Measurements from ENCODE around the gene GUCA2B.

DNA sequence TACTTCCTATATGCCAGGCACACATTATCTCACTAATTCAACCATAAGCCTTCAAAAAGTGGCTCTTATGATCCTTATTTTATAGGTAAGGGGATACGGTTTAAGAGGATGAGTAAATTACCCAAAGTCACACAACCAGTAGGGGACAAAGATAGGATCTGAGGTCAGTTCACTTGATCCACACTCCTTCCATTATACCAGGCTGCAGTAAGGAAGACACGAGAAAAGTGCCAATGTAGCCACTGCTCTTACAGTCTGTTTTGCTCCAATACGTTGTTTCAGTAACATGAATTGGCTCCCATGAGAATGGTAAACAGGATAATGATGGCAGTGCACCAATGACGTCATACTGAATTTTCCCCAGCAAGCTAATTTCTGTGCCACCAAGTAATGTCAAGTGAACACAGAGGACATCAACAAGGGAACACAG lies 26.7 kb downstream of the GUCA2B start:
- TF ChIP-seq, protein P1, sequence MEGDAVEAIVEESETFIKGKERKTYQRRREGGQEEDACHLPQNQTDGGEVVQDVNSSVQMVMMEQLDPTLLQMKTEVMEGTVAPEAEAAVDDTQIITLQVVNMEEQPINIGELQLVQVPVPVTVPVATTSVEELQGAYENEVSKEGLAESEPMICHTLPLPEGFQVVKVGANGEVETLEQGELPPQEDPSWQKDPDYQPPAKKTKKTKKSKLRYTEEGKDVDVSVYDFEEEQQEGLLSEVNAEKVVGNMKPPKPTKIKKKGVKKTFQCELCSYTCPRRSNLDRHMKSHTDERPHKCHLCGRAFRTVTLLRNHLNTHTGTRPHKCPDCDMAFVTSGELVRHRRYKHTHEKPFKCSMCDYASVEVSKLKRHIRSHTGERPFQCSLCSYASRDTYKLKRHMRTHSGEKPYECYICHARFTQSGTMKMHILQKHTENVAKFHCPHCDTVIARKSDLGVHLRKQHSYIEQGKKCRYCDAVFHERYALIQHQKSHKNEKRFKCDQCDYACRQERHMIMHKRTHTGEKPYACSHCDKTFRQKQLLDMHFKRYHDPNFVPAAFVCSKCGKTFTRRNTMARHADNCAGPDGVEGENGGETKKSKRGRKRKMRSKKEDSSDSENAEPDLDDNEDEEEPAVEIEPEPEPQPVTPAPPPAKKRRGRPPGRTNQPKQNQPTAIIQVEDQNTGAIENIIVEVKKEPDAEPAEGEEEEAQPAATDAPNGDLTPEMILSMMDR (IDR thresholded peaks at IDR 0.05), result no peak
- TF ChIP-seq POLR2A (IDR thresholded peaks at IDR 0.05) (no peak), EP300 (IDR thresholded peaks at IDR 0.05; ENCODE audit: low read depth) (no peak), POLR2AphosphoS5 (IDR thresholded peaks at IDR 0.05) (no peak)

All from transverse colon (tissue), 4 donors.